RWPE1 (cell line): ENCODE data around the gene KIF6.

Experiments
- CTCF ChIA-PET: fragments of 350-600 bp; sonication (Branson Sonifier 250); formaldehyde crosslinking; extraction: SDS; loops from one replicate; lab custom pipeline; 2021; lab: Yijun Ruan, JAX
- POLR2A ChIA-PET: fragments of 400-600 bp; formaldehyde crosslinking; extraction: SDS; loops from one replicate; lab custom pipeline; 2020; ENCODE audit warnings: antibody characterized with exemption; ENCODE audit not compliant: low non-redundant PET; lab: Yijun Ruan, JAX
- DNase-seq: peaks from one replicate; pipeline ENCODE4 v3.0.0; 2012; ENCODE audit warnings: low spot score
- H3K27ac ChIP-seq: fragments of 450-650 bp; 2 replicates; pipeline ENCODE4 v1.5.1; 2017
- CTCF ChIP-seq: fragments of 450-650 bp; conservative IDR thresholded peaks from 2 replicates; pipeline ENCODE4 v1.5.1; 2017; ENCODE audit warnings: low read depth, mild to moderate bottlenecking

KIF6 gene

GRCh38 chr6:39543095-39543494 lies 182.1 kb downstream of the KIF6 start:
- no peak overlapping the region for H3K27ac ChIP-seq
- no peak for DNase-seq
- TF ChIP-seq CTCF, result no peak
- ChIA-PET POLR2A (no interaction called here), CTCF (no interaction called here)

- H3K27ac ChIP-seq, result no peak overlapping the region
- DNase-seq, result no peak
- ChIA-PET CTCF (no interaction called here), POLR2A (no interaction called here)
- no peak for TF ChIP-seq CTCF
Observed at GRCh38 chr6:39540454-39540853, 184.8 kb downstream of the KIF6 start.

GRCh38 chr6:39530201-39530759 lies 194.9 kb downstream of the KIF6 start:
- no peak for TF ChIP-seq CTCF
- peak; percentile 46 for DNase-seq
- no peak overlapping the region for H3K27ac ChIP-seq
- POLR2A ChIA-PET, result no interaction called here
- CTCF ChIA-PET, result no interaction called here

- H3K27ac ChIP-seq, result no peak overlapping the region
- ChIA-PET POLR2A (no interaction called here), CTCF (no interaction called here)
- TF ChIP-seq CTCF, result no peak
- no peak for DNase-seq
Observed at GRCh38 chr6:39527792-39528564, 197.2 kb downstream of the KIF6 start.

- no peak for DNase-seq
- CTCF ChIA-PET, result no interaction called here
- no peak overlapping the region for H3K27ac ChIP-seq
- POLR2A ChIA-PET, result no interaction called here
- no peak for TF ChIP-seq CTCF
Observed at GRCh38 chr6:39524007-39524406, 201.2 kb downstream of the KIF6 start.

- no peak for TF ChIP-seq CTCF
- H3K27ac ChIP-seq, result no peak overlapping the region
- ChIA-PET CTCF (no interaction called here), POLR2A (no interaction called here)
- DNase-seq, result no peak
Observed at GRCh38 chr6:39521958-39522357, 203.2 kb downstream of the KIF6 start.
